Ramos (cell line): ENCODE results near the gene RBM25.
"Not testable (repeated sequence)": the region's sequence is repeated elsewhere in the genome, so short reads cannot be mapped to it uniquely, and the experiment has no call there.

Experiments
- in situ Hi-C: fragments of 300-500 bp; cut with MboI; formaldehyde crosslinking; loops from one replicate; pipeline ENCODE4 v1.14.3; 2022; ENCODE audit warnings: low sequenced_read_pairs; ENCODE audit not compliant: unreplicated experiment

RBM25 gene

DNA sequence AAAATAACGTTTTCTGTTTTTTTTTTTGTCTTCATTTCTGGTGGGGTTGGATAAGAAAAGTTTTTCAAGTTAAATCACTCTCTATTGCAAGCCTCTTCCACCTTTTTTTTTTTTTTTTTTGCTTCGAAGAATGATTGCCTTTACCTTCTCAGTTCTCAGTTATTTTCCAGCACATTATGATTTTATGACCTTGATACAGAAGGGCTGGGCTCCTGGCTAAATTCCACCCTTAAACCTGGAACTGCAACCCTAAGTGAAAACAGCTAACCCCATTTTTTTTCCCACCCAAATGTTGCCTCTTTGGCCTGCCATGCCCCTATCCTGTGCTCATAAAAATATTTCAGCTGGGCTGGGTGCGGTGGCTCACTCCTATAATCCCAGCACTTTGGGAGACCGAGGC lies 109.4 kb downstream of the RBM25 start:
- in situ Hi-C loops = no loop called here

DNA sequence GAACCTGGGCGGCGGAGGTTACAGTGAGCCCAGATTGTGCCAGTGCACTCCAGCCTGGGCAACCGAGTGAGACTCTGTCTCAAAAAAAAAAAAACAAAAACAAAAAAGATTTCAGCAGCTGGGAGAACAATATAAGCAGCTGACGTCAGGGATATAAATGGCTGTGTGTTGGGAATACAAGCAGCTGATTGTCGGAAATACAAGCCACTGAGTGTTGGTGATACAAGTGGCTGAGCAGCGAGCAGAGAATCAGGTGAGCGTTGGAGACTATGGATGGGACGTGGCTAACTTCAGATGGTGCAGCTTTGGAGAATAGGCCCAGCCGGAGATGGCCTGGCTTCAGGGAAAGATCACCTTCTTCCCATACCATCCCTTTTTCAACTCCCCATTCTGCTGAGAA lies 109.9 kb downstream of the RBM25 start:
- in situ Hi-C loops = no loop called here

DNA sequence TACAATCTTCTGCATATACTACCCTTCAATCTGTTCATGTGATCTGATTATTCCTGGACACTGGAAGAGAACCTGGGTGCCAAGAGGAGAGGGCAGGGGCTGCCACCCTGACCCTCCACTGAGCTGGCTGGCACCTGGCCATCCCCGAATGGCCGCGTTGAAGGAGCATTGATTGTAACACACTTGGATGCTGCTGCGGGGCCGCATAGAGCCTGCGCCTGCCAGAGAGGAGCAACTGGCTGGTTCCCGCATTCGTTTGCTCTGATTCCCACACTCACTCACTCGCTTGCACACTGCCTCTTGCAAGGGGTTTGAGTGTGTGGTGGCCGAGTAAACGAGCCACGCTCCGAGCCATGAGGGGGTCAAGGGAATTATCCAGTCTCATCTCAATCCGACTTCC lies 110.4 kb downstream of the RBM25 start:
- in situ Hi-C loops = no loop called here

DNA sequence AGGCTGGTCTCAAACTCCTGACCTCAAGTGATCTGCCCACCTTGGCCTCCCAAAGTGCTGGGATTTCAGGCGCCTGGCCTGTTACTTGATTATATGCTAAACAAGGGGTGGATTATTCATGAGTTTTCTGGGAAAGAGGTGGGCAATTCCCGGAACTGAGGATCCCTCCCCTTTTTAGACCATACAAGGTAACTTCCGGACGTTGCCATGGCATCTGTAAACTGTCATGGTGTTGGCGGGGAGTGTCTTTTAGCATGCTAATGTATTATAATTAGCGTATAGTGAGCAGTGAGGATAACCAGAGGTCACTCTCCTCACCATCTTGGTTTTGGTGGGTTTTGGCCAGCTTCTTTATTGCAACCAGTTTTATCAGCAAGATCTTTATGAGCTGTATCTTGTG lies 111.5 kb downstream of the RBM25 start:
- in situ Hi-C loops = not testable (repeated sequence)

DNA sequence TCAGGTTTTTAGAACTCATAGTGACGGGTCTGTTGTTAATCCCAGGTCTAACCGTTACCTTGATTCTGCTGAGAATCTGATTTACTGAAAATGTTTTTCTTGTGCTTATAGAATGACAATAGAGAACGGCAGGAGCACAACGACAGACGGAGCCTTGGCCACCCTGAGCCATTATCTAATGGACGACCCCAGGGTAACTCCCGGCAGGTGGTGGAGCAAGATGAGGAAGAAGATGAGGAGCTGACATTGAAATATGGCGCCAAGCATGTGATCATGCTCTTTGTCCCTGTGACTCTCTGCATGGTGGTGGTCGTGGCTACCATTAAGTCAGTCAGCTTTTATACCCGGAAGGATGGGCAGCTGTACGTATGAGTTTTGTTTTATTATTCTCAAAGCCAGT lies 112.4 kb downstream of the RBM25 start:
- in situ Hi-C loops = no loop called here

DNA sequence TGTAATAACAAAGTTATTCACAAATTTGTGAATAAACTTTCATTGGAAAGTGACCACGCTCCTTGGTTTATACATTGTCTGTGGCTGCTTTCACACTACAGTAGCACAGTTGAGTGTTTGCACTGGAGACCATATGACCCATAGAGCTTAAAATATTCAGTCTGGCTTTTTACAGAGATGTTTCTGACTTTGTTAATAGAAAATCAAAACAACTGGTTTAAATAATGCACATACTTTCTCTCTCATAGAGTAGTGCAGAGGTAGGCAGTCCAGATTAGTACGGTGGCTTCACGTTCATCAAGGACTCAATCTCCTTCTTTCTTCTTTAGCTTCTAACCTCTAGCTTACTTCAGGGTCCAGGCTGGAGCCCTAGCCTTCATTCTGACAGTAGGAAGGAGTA lies 114.2 kb downstream of the RBM25 start:
- in situ Hi-C loops = no loop called here

DNA sequence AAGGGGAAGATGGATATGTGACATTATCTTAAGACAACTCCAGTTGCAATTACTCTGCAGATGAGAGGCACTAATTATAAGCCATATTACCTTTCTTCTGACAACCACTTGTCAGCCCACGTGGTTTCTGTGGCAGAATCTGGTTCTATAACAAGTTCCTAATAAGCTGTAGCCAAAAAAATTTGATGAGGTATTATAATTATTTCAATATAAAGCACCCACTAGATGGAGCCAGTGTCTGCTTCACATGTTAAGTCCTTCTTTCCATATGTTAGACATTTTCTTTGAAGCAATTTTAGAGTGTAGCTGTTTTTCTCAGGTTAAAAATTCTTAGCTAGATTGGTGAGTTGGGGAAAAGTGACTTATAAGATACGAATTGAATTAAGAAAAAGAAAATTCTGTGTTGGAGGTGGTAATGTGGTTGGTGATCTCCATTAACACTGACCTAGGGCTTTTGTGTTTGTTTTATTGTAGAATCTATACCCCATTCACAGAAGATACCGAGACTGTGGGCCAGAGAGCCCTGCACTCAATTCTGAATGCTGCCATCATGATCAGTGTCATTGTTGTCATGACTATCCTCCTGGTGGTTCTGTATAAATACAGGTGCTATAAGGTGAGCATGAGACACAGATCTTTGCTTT lies 114.9 kb downstream of the RBM25 start:
- in situ Hi-C loops = no loop called here
